MM.1S (cell line): ENCODE results near the gene MYO9A.

ENCODE experiments used
- EZH2 ChIP-seq: fragments of 300-600 bp; sonication (generic); optimal IDR thresholded peaks from 2 replicates; pipeline ENCODE3; 2017; ENCODE audit warnings: low read depth, mild to moderate bottlenecking, antibody characterized with exemption, low read length, mixed read lengths
- EZH2phosphoT487 ChIP-seq: fragments of 300-600 bp; sonication (generic); IDR thresholded peaks from 2 replicates; pipeline ENCODE4 v1.6.1; 2018; ENCODE audit warnings: antibody characterized with exemption, low read length
- TF ChIP-seq, protein P1 (sequence below): fragments of 300-600 bp; sonication (generic); IDR thresholded peaks from 2 replicates; pipeline ENCODE4 v1.5.1; 2016; ENCODE audit warnings: antibody characterized with exemption, low read length, mixed read lengths

DNA sequence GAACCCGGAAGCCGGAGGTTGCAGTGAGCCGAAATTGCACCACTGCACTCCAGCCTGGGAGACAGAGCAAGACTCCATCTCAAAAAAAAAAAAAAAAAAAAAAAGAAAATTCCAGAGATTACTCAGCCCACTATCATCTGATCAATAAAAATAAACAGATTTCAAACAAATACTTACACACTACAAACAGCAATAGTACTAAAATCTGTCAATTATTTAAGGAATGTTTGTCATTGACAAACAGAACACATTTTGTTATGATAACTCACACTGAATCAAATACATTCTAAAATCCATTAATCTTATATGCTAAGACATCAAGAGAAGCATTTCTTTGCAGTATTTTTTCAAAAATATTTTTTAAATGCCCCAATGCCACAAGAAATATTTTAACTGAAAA lies 7.6 kb downstream of the MYO9A start:
- TF ChIP-seq, protein P1, sequence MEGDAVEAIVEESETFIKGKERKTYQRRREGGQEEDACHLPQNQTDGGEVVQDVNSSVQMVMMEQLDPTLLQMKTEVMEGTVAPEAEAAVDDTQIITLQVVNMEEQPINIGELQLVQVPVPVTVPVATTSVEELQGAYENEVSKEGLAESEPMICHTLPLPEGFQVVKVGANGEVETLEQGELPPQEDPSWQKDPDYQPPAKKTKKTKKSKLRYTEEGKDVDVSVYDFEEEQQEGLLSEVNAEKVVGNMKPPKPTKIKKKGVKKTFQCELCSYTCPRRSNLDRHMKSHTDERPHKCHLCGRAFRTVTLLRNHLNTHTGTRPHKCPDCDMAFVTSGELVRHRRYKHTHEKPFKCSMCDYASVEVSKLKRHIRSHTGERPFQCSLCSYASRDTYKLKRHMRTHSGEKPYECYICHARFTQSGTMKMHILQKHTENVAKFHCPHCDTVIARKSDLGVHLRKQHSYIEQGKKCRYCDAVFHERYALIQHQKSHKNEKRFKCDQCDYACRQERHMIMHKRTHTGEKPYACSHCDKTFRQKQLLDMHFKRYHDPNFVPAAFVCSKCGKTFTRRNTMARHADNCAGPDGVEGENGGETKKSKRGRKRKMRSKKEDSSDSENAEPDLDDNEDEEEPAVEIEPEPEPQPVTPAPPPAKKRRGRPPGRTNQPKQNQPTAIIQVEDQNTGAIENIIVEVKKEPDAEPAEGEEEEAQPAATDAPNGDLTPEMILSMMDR = no peak
- TF ChIP-seq EZH2phosphoT487 = no peak
- TF ChIP-seq EZH2 = no peak
